K562 (cell line): Measurements from ENCODE around the gene MATR3. TPM values are rescaled to one million over a fixed set of nuclear protein-coding genes. Genes with fewer than 3 reads are reported as not detected.
A peak's percentile ranks its signal among the peaks of the same experiment; 100 is the strongest.

Experiments
- ATAC-seq: fragments of 200-7000 bp; cut with Tn5 transposase; 3 replicates; pipeline ENCODE4 v1.9.1; 2020; ENCODE audit warnings: moderate library complexity
- BruUV-seq: library from RNA; stranded (reverse); fragments of 400-500 nt; replicated peaks from 2 replicates; lab custom pipeline; 2021; lab: Mats Ljungman, UMichigan
- CTCF ChIA-PET: fragments of 300-600 bp; formaldehyde crosslinking; extraction: SDS; loops from one replicate; lab custom pipeline; 2021; ENCODE audit warnings: low intra/inter-chr PET ratio; lab: Yijun Ruan, JAX
- POLR2A ChIA-PET: fragments of 300-600, 350-650 bp; sonication (Branson Sonifier 250); formaldehyde crosslinking; extraction: SDS; loops from one replicate; lab custom pipeline; 2021; ENCODE audit warnings: antibody characterized with exemption, inconsistent platforms; lab: Yijun Ruan, JAX
- DNase-seq, 4 experiments: peaks; one replicate each; pipeline versions ENCODE4 v3.0.0 to v3.0.0-alpha.2; 2011 to 2018; ENCODE audit warnings: low spot score in 3 of 4, mixed read lengths in 3 of 4; ENCODE audit errors: extremely low read depth in 1 of 4
- FAIRE-seq: peaks from 2 replicates; lab custom pipeline; 2011; peaks lifted over from hg19 to GRCh38; lab: Jason Lieb, UNC
- H2AFZ ChIP-seq: 2 replicates; pipeline ENCODE4 v1.6.0; 2011; ENCODE audit warnings: low read depth, low read length, control low read depth, inconsistent platforms
- H3K27ac ChIP-seq: fragments of 200-600 bp; 3 replicates; pipeline ENCODE4 v1.8.0; 2011; ENCODE audit warnings: low read depth, mild to moderate bottlenecking, control low read depth, inconsistent platforms, low read length, moderate library complexity, mixed read lengths; ENCODE audit errors: extremely low read depth
- H3K27me3 ChIP-seq, 2 experiments: fragments of 300-600 bp in 1 of 2; 2 replicates in 1 of 2; 3 replicates in 1 of 2; pipeline versions ENCODE4 v1.6.0 to v1.8.0; 2011; ENCODE audit warnings: inconsistent platforms in 2 of 2, low read length in 2 of 2, mild to moderate bottlenecking in 1 of 2, mixed read lengths in 1 of 2, moderate library complexity in 1 of 2; ENCODE audit not compliant: control insufficient read depth in 2 of 2, insufficient read depth in 2 of 2
- H3K36me3 ChIP-seq: fragments of 300-600 bp; 3 replicates; pipeline ENCODE4 v1.8.0; 2011; ENCODE audit warnings: mild to moderate bottlenecking, low read length, inconsistent platforms; ENCODE audit not compliant: control insufficient read depth, insufficient read depth
- H3K4me1 ChIP-seq, 2 experiments: fragments of 200-600 bp in 1 of 2; replicated peaks in 1 of 2; 2 replicates in 1 of 2; 3 replicates in 1 of 2; pipeline versions ENCODE4 v1.5.1 to v1.8.0; 2011; ENCODE audit warnings: inconsistent platforms in 2 of 2, low read length in 2 of 2, mild to moderate bottlenecking in 1 of 2, mixed read lengths in 1 of 2, moderate library complexity in 1 of 2; ENCODE audit not compliant: control insufficient read depth in 2 of 2, insufficient read depth in 2 of 2
- H3K4me2 ChIP-seq: 2 replicates; pipeline ENCODE4 v1.6.1; 2011; ENCODE audit warnings: low read length, control low read depth, inconsistent platforms, mixed read lengths; ENCODE audit not compliant: insufficient read depth
- H3K4me3 ChIP-seq: fragments of 200-600 bp; sonication (generic), shearing (Covaris generic); 2 replicates; pipeline ENCODE4 v1.5.1; 2016; ENCODE audit warnings: control low read depth, inconsistent platforms
- H3K79me2 ChIP-seq: fragments of 200-600 bp; 3 replicates; pipeline ENCODE4 v1.8.0; 2011; ENCODE audit warnings: low read length, inconsistent platforms; ENCODE audit not compliant: control insufficient read depth, insufficient read depth
- H3K9ac ChIP-seq, 2 experiments: 2 replicates each; pipeline versions ENCODE4 v1.6.0 to v1.6.1; 2011; ENCODE audit warnings: low read depth in 2 of 2, low read length in 2 of 2, control low read depth in 1 of 2, inconsistent platforms in 1 of 2, mild to moderate bottlenecking in 1 of 2, mixed read lengths in 1 of 2; ENCODE audit not compliant: insufficient read depth in 1 of 2
- H3K9me1 ChIP-seq: one replicate; pipeline ENCODE4 v1.6.0; 2011; ENCODE audit warnings: inconsistent platforms, mild to moderate bottlenecking, low read length, moderate library complexity; ENCODE audit not compliant: control insufficient read depth, insufficient read depth
- H3K9me3 ChIP-seq: replicated peaks from 2 replicates; pipeline ENCODE4 v1.5.1; 2011; ENCODE audit warnings: low read depth, low read length, inconsistent platforms; ENCODE audit not compliant: control insufficient read depth, insufficient read depth
- H4K20me1 ChIP-seq: replicated peaks from 2 replicates; pipeline ENCODE4 v1.6.1; 2011; ENCODE audit warnings: low read length, inconsistent platforms, mixed read lengths; ENCODE audit not compliant: control insufficient read depth, insufficient read depth
- CREB1 ChIP-seq, 2 experiments: sonication (generic) in 1 of 2; formaldehyde crosslinking in 1 of 2; IDR thresholded peaks; 2 replicates each; pipeline versions ENCODE4 v1.6.1 to v1.8.0; 2012 to 2022; ENCODE audit warnings: inconsistent platforms in 1 of 2, mild to moderate bottlenecking in 1 of 2, missing genetic modification reagents in 1 of 2, moderate library complexity in 1 of 2
- KDM4B ChIP-seq, 2 experiments: fragments of 450-650 bp in 1 of 2; sonication (generic) in 1 of 2; IDR thresholded peaks; 2 replicates each; pipeline ENCODE4 v1.6.1; 2016 to 2017; ENCODE audit warnings: borderline replicate concordance in 2 of 2, antibody characterized with exemption in 1 of 2, low read depth in 1 of 2, mild to moderate bottlenecking in 1 of 2
- RBM25 ChIP-seq: fragments of 200-400 bp; formaldehyde crosslinking; IDR thresholded peaks from 2 replicates; pipeline ENCODE4 v1.6.1; 2018; ENCODE audit warnings: low read length, low read depth, moderate library complexity; ENCODE audit not compliant: severe bottlenecking
- RBM39 ChIP-seq: fragments of 200-400 bp; formaldehyde crosslinking; optimal IDR thresholded peaks from 2 replicates; pipeline ENCODE3; 2018; ENCODE audit warnings: low read depth, low read length
- ZFP1 ChIP-seq: fragments of 450-650 bp; formaldehyde crosslinking; IDR thresholded peaks from 2 replicates; pipeline ENCODE4 v1.4.0; 2020; ENCODE audit warnings: mild to moderate bottlenecking, mixed read lengths
- ZNF232 ChIP-seq: sonication (generic); formaldehyde crosslinking; IDR thresholded peaks from 2 replicates; pipeline ENCODE4 v1.8.0; 2022; ENCODE audit warnings: mild to moderate bottlenecking, missing genetic modification reagents
- ZNF280B ChIP-seq: fragments of 250-450 bp; sonication (Bioruptor Pico); IDR thresholded peaks from 2 replicates; pipeline ENCODE4 v1.5.1; 2021; ENCODE audit warnings: mild to moderate bottlenecking
- WGBS: fragments of 100-300 bp; shearing (Covaris generic); methylation state at CpG from one replicate; pipeline ENCODE4 v1.1.6; 2016; ENCODE audit warnings: low coverage, mixed read lengths; ENCODE audit not compliant: insufficient coverage; ENCODE audit errors: missing lambda C conversion rate; 5-methylcytosine and 5-hydroxymethylcytosine counted together
- in situ Hi-C: fragments of 300-500 bp; cut with MboI; formaldehyde crosslinking; loops from 4 replicates; pipeline ENCODE4 v1.15.0; 2018; ENCODE audit warnings: inconsistent platforms, mixed read lengths
- intact Hi-C: fragments of 100-400 bp; cut with micrococcal nuclease; formaldehyde crosslinking; loops from 2 replicates; pipeline ENCODE4 v1.14.2; 2022
- polyA plus RNA-seq, 8 experiments: library from polyadenylated mRNA; depleted of rRNA in 4 of 8; stranded (reverse) in 5 of 8; unstranded in 3 of 8; fragments of >200 nt; fragmentation: Nextera tagmentation in 2 of 8; fragmentation: Illumina TruSeq in 1 of 8; extraction: Ambion mirVana in 2 of 8; extraction: Trizol in 1 of 8; gene quantifications; 2 replicates each; pipeline versions ENCODE4 v1.2.1 to v1.2.3, GENCODE V29; 2011 to 2014; ENCODE audit warnings: inconsistent platforms in 1 of 8, missing spikeins in 1 of 8
- total RNA-seq, 7 experiments: library from RNA; depleted of rRNA in 6 of 7; stranded (reverse); fragments of >200 nt in 6 of 7; fragmentation: Illumina TruSeq in 2 of 7; extraction: Trizol in 2 of 7; gene quantifications; 2 replicates each; pipeline versions ENCODE4 v1.2.1 to v1.2.3, GENCODE V29; 2011 to 2021; ENCODE audit warnings: low replicate concordance in 1 of 7
- TF ChIP-seq, protein P1 (sequence below): sonication (generic); formaldehyde crosslinking; IDR thresholded peaks from 2 replicates; pipeline ENCODE4 v1.9.0; 2022; ENCODE audit warnings: mild to moderate bottlenecking, missing genetic modification reagents

Gene MATR3
- total and polyA plus RNA-seq, 9 of the 15 experiments (the other 6 are each of a cell fraction or from before 2014, with no cell fraction given) = 150 to 425 (median 263) TPM

DNA sequence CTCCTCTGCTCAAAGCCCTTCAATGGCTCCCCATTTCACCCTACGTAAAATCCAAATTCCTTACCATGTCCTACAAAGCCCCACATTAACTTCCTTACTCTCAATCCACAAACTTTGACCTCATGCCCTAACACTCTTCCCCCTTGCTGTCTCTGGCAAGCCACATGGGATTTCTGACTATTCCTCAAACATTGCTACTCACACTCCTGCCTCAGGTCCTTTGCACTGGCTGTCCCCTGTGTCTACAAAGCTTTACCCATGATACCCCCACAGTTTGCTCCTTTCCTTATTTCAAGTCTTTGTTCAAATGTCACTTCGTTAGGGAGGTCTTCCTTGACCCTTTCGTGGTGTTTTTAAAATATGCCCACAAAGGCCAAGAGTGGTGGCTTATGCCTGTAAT is 40.4 kb upstream of the MATR3 start:
- no peaks in the 10 kb centered on the region for H4K20me1 ChIP-seq
- BruUV-seq = no TSS peak
- intact Hi-C loops = no loop called here
- H3K4me1 ChIP-seq = no peaks in the 10 kb centered on the region; a peak in 1 of 5 replicates
- no peaks in the 10 kb centered on the region for H3K27me3 ChIP-seq
- FAIRE-seq (no peak), ATAC-seq (no peak), DNase-seq (no peak)
- H2AFZ ChIP-seq = no peak overlapping the region
- 45% methylated on average over 3 of the region's 3 CpGs for WGBS
- CTCF ChIA-PET = no interaction called here
- POLR2A ChIA-PET = interaction anchor here (0.5 kb wide), 1 partner anchor 27 kb away, joined by 3 read pairs; no protein-coding TSS in a partner anchor
- no peak overlapping the region for H3K4me2 ChIP-seq
- H3K27ac ChIP-seq = no peak overlapping the region
- no peaks in the 10 kb centered on the region for H3K79me2 ChIP-seq
- no peak overlapping the region for H3K9ac ChIP-seq
- in situ Hi-C loops = no loop called here
- no peaks in the 10 kb centered on the region for H3K9me3 ChIP-seq
- peak; percentile 22 for TF ChIP-seq RBM25
- TF ChIP-seq ZNF280B (CRISPR knock-in tag) = no peak
- TF ChIP-seq KDM4B (IDR thresholded peaks at IDR 0.05; ENCODE audit: borderline replicate concordance in 2 of 2, low read depth in 1 of 2) = no peak
- no peaks in the 10 kb centered on the region for H3K36me3 ChIP-seq
- H3K4me3 ChIP-seq = no peak overlapping the region
- no peaks in the 10 kb centered on the region for H3K9me1 ChIP-seq

- intact Hi-C loops = no loop called here
- POLR2A ChIA-PET = interaction anchor here (0.6 kb wide), 1 partner anchor 311 kb away, joined by 3 read pairs; no protein-coding TSS in a partner anchor
- in situ Hi-C loops = no loop called here
These were observed 36.7 kb upstream of the MATR3 start for GRCh38 chr5:139256820-139257219.

More at GRCh38 chr5:139256820-139257219, 36.7 kb upstream of the MATR3 start:
- Histone ChIP-seq H3K9ac (no peak overlapping the region), H3K27me3 (no peaks in the 10 kb centered on the region), H3K4me1 (no peaks in the 10 kb centered on the region), H3K36me3 (no peaks in the 10 kb centered on the region), H3K27ac (no peak overlapping the region), H3K4me3 (no peak overlapping the region), H3K79me2 (no peaks in the 10 kb centered on the region), H4K20me1 (no peaks in the 10 kb centered on the region), H3K4me2 (no peak overlapping the region), H3K9me1 (no peaks in the 10 kb centered on the region), H2AFZ (no peak overlapping the region), H3K9me3 (no peaks in the 10 kb centered on the region)
- 30% methylated on average over 5 of the region's 5 CpGs for WGBS
- ATAC-seq (no peak), DNase-seq (no peak), FAIRE-seq (no peak)
- CTCF ChIA-PET = interaction anchor here (0.6 kb wide), 1 partner anchor 18 kb away, joined by 3 read pairs; no protein-coding TSS in a partner anchor
- no peak for TF ChIP-seq ZFP1 (CRISPR knock-in tag)
- no peak for TF ChIP-seq RBM39
- TF ChIP-seq ZNF232 (CRISPR knock-in tag) = no peak
- no peak for TF ChIP-seq CREB1 (IDR thresholded peaks at IDR 0.05)
- TF ChIP-seq CREB1 (CRISPR knock-in tag; IDR thresholded peaks at IDR 0.05) = no peak
- TF ChIP-seq, protein P1, sequence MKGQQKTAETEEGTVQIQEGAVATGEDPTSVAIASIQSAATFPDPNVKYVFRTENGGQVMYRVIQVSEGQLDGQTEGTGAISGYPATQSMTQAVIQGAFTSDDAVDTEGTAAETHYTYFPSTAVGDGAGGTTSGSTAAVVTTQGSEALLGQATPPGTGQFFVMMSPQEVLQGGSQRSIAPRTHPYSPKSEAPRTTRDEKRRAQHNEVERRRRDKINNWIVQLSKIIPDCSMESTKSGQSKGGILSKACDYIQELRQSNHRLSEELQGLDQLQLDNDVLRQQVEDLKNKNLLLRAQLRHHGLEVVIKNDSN = no peak
- no TSS peak for BruUV-seq
